Activated CD4-positive, alpha-beta T cell treated with anti-CD3 and anti-CD28 coated beads, Interleukin-2, Interleukin-4, amounts not matched to agents 100 ng/mL and 50 ng/mL, durations not matched to agents 16 hours and 8 hours (primary cell): ENCODE results near the gene GSTM2.
A peak's percentile ranks its signal among the peaks of the same experiment; 100 is the strongest.

ENCODE experiments used
- DNase-seq: peaks from one replicate; pipeline ENCODE4 v3.0.0-alpha.2; 2020; ENCODE audit warnings: low spot score

GSTM2 gene

DNA sequence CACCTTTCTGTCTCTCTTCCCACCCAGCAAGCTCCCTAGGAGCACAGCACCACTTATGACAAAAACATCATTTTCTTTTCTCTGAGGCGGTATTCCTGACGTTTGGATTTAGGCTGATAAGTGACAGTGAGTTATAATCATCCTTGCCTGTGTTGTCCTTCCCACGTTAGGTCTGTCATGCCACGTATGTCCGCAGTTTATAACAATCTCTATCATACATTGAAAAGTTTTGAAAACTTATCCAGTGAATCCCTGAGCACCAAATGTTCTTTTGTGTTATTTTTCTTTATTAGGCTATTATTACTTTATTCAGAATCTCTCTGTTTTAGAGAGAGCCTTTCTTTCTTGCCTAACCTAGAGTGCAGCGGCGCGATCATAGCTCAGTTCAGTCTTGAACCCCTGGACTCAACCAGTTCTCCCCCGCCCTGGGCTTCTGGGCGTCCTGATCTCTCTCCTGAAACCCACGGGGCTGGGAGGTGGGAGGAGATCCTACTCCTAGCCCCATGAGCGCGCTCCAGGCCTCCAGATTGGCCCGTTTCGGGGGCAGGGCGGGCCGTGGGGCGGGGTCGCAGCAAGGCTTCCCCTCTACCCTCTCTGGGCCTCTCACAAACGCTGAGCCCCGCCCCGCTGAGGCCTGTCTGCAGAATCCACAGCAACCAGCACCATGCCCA, at the start of gene GSTM2:
Gene GSTM2 (plus strand): TSS at position 606 of the 671 bp plus-strand sequence. CDS start 59 bp downstream, at position 665.
- peak; percentile 77 for DNase-seq

GRCh38 chr1:109618661-109619575, 48.9 kb upstream of the GSTM2 start:
- DNase-seq = no peak

DNA sequence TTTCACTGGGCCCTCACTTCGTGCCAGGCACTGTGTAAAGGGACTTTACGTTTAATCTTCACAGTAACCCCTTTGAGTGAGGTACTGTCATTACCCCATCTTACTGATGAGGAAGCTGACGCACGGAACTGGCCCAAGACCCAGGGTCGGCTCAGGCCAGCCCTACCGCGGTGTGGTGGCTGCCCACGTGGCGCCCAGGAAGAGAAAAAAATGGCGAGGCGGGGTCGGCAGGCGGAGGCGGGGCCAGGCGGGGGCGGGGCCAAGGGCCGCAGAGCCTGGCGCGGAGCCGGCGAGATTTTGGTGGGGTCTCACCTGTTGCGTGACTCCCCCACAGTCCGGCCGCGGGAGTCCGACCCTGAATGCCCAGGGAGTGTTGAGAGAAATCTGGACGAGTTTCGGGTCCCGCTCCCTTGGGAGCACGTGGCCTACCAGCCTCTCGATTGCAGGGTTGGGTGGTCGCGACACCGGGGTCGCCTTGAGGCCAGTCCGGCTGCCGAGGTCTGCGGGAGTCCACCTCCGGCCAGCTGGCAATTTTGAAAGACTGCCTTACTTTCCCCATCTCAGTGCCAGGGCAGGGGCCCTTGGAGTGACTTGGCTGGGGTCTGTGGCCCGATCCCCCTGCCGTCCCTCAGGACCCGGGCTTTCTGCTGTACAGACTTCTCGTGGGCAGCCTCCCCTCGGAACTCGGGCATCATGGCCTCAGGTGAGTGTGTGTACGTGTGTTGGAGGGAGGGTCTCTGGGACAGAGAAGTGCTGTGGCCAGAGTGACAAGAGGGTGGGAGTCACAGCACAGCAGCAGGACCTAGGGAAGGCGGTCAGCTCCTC, 48.1 kb upstream of the GSTM2 start, which contains the start of the genes AMPD2 and GNAT2:
Gene AMPD2 (plus strand): TSS at position 262 of the 825 bp plus-strand sequence. CDS start 1,339 bp downstream, outside the sequence.
Gene GNAT2 (minus strand): TSS at position 41 of the 825 bp plus-strand sequence. CDS start 6,746 bp downstream, outside the sequence.
- peak; percentile 82 for DNase-seq

DNA sequence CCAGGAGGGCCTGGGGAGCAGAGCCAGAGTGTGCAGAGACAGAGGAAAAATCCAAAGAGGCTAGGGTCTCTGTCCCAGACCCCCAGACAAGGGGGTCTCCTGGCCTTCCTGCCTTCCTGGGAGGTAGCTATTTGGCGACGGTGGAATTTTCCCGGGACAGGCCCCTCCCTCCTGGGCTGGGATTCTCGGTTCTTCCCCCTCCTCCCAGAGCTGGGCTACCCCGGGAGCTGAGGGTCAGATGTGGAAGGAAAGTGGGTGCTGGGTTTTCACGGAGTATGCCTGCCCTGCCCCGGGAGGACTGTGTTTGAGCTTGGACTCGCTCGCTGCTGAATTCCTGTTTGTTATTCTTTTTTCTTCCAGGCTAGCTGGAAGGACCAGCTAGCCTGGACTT, 47.5 kb upstream of the GSTM2 start:
- DNase-seq = no peak

DNA sequence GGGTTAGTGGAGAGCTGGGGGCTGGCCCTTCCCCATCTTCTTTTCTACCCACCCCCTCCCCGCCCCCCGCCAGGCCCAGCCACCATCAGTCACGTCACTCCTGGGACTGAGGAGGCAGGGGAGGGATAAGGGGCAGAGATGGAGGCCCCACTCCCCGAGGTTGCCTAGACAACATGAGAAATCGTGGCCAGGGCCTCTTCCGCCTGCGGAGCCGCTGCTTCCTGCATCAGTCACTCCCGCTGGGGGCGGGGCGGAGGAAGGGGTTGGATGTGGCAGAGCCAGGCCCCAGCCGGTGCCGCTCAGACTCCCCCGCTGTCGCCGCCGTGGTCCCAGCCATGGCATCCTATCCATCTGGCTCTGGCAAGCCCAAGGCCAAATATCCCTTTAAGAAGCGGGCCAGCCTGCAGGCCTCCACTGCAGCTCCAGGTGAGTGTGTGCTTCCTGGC, 47.0 kb upstream of the GSTM2 start:
- DNase-seq = peak; percentile 98

GRCh38 chr1:109621379-109622136, 46.3 kb upstream of the GSTM2 start:
- DNase-seq = no peak

- DNase-seq = no peak
Measured at GRCh38 chr1:109622137-109622892, 45.5 kb upstream of the GSTM2 start.

- no peak for DNase-seq
Measured at GRCh38 chr1:109622895-109623294, 45.0 kb upstream of the GSTM2 start.

DNA sequence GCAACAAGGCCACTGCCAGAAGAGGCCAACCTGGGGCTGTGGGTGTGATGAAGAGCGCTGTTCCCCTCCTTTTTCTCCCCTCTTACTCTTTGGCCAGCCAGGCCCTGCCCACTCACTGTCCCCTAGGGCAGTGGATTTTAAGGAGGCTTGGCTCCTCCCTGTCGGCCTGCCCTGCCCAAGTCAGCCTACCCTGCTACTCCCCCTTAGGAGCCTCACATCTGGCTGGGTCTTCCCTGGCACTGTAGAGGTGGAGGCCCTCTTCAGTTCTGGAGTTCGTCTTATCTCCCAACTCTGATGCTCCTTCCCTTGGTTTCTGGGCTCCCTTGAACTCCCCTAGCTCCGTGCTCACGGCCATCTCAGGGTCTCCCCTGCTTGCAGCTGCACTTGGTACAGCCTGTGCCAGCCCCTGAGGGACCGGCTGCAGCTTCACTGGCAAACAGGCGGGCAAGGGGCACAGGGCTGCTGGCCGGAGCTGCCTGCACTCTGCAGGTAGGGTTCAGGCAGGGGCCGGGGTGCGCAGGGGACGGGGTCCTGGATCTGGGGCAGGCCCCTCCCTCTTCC, 44.2 kb upstream of the GSTM2 start:
- no peak for DNase-seq

- DNase-seq = no peak
Measured at GRCh38 chr1:109624201-109625010, 43.5 kb upstream of the GSTM2 start.

DNA sequence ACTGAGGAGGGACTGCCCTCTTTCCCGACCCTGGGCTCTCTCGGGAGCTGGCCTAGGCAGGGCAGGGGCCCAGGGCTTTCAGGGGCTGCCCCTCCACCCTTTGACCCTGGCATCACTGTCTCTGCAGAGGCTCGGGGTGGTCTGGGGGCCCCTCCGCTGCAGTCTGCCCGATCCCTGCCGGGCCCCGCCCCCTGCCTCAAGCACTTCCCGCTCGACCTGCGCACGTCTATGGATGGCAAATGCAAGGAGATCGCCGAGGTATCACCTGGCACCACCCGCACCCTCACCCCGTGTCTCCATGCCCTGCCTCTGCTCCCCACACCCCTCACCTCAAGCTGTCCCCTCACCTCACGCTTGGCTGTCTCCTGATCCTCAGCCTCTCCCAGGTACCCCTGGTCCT, 42.7 kb upstream of the GSTM2 start:
- DNase-seq = no peak

- DNase-seq = no peak
Measured at GRCh38 chr1:109625601-109626560, 42.0 kb upstream of the GSTM2 start.

DNA sequence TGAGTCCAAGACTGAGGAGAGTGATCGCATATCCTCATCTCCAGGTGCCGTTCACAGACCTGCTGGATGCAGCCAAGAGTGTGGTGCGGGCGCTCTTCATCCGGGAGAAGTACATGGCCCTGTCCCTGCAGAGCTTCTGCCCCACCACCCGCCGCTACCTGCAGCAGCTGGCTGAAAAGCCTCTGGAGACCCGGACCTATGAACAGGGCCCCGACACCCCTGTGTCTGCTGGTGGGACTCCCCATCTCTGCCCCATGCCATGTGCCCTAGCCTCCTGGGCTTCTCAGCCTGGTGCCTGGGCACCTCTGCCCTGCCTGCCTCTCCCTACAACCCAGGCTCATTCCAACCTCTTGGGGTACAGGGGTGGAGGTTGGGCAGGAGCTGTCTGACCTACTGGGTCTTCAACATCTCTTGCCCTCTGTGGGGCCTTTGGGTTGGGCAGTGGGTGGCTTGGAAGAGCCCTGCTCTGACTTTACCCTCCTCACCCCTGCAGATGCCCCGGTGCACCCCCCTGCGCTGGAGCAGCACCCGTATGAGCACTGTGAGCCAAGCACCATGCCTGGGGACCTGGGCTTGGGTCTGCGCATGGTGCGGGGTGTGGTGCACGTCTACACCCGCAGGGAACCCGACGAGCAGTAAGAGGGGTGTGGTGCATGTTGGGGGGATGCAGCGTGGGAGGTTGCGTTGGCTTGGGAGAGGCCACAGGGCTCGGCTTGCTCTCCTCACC, 41.0 kb upstream of the GSTM2 start:
- DNase-seq = no peak

- no peak for DNase-seq
Measured at GRCh38 chr1:109627692-109628399, 40.0 kb upstream of the GSTM2 start.

DNA sequence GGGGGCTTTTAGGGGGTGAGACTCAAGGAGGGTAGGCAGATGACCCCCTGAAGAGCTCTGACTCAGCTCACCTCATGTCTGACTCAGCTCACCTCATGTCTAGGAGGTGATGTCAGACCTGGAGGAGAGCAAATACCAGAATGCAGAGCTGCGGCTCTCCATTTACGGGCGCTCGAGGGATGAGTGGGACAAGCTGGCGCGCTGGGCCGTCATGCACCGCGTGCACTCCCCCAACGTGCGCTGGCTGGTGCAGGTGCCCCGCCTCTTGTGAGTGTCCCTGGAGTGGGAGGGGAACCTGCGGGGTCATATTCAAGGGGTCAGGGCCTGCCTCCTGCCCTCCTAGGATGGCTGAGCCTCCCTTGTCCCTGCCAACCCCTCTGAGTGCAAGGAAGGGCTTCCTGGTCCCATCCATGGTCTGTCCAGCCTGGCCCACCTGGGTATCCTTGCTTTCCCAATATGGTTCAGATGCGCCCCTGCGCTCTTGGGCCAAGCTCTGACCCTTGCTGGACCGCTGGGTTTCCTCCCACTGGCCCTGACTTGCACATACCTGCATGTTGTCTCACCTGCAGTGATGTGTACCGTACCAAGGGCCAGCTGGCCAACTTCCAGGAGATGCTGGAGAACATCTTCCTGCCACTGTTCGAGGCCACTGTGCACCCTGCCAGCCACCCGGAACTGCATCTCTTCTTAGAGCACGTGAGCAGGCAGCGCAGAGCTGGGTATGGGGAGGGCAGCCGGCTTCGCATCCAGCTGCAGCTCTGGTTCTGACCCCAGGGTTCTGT, 39.1 kb upstream of the GSTM2 start:
- DNase-seq = no peak
